ENCODE data around the gene ZYX. TPM values are rescaled to one million over a fixed set of nuclear protein-coding genes. Genes with fewer than 3 reads are reported as not detected.

Gene ZYX
- total and polyA plus RNA-seq, 4 donors, result 18.3 to 169 (median 98.0) TPM

GRCh38 chr7:143384148-143384547, 3.0 kb downstream of the ZYX start:
- Histone ChIP-seq H3K27me3 (ENCODE audit: control insufficient read depth, insufficient read depth, low read length) (no peaks in the 10 kb centered on the region), H3K36me3 (ENCODE audit: control insufficient read depth, insufficient read depth, low read length) (peaks cover 62% of the 10 kb centered on the region), H3K9me3 (ENCODE audit: control insufficient read depth, insufficient read depth, low read length) (no peaks in the 10 kb centered on the region), H3K4me1 (ENCODE audit: control insufficient read depth, insufficient read depth, low read length) (peaks cover 62% of the 10 kb centered on the region), H3K27ac (ENCODE audit: low read depth, low read length) (no peak overlapping the region), H3K4me3 (ENCODE audit: low read depth, low read length) (no peak overlapping the region)
- 90% methylated on average over 5 of the region's 5 CpGs for WGBS (ENCODE audit: insufficient coverage)
- DNase-seq (ENCODE audit: low read depth in 4 of 6, low spot score in 6 of 6), result no peak

GRCh38 chr7:143384661-143385631, 3.8 kb downstream of the ZYX start:
- WGBS (ENCODE audit: insufficient coverage), result 73% methylated on average over 13 of the region's 14 CpGs
- Histone ChIP-seq H3K36me3 (ENCODE audit: control insufficient read depth, insufficient read depth, low read length) (peaks cover 70% of the 10 kb centered on the region), H3K9me3 (ENCODE audit: control insufficient read depth, insufficient read depth, low read length) (no peaks in the 10 kb centered on the region), H3K27me3 (ENCODE audit: control insufficient read depth, insufficient read depth, low read length) (no peaks in the 10 kb centered on the region), H3K4me3 (ENCODE audit: low read depth, low read length) (no peak overlapping the region), H3K27ac (ENCODE audit: low read depth, low read length) (no peak overlapping the region), H3K4me1 (ENCODE audit: control insufficient read depth, insufficient read depth, low read length) (peaks cover 54% of the 10 kb centered on the region)
- peak in 1 of 6 donors; percentile 0 for DNase-seq (ENCODE audit: low read depth in 4 of 6, low spot score in 6 of 6)

GRCh38 chr7:143385891-143386781, 5.0 kb downstream of the ZYX start:
- no peak for DNase-seq (ENCODE audit: low read depth in 4 of 6, low spot score in 6 of 6)
- Histone ChIP-seq H3K9me3 (ENCODE audit: control insufficient read depth, insufficient read depth, low read length) (no peaks in the 10 kb centered on the region), H3K27ac (ENCODE audit: low read depth, low read length) (no peak overlapping the region), H3K27me3 (ENCODE audit: control insufficient read depth, insufficient read depth, low read length) (no peaks in the 10 kb centered on the region), H3K36me3 (ENCODE audit: control insufficient read depth, insufficient read depth, low read length) (peaks cover 82% of the 10 kb centered on the region), H3K4me1 (ENCODE audit: control insufficient read depth, insufficient read depth, low read length) (peaks cover 55% of the 10 kb centered on the region), H3K4me3 (ENCODE audit: low read depth, low read length) (no peak overlapping the region)
- WGBS (ENCODE audit: insufficient coverage), result 70% methylated on average over 19 of the region's 19 CpGs

GRCh38 chr7:143387156-143387975, 6.2 kb downstream of the ZYX start:
- peaks cover 91% of the 10 kb centered on the region for H3K36me3 ChIP-seq (ENCODE audit: control insufficient read depth, insufficient read depth, low read length)
- no peak for DNase-seq (ENCODE audit: low read depth in 4 of 6, low spot score in 6 of 6)
- H3K9me3 ChIP-seq (ENCODE audit: control insufficient read depth, insufficient read depth, low read length), result no peaks in the 10 kb centered on the region
- H3K27ac ChIP-seq (ENCODE audit: low read depth, low read length), result no peak overlapping the region
- WGBS (ENCODE audit: insufficient coverage), result 84% methylated on average over 18 of the region's 23 CpGs
- H3K27me3 ChIP-seq (ENCODE audit: control insufficient read depth, insufficient read depth, low read length), result no peaks in the 10 kb centered on the region
- no peak overlapping the region for H3K4me3 ChIP-seq (ENCODE audit: low read depth, low read length)
- peaks cover 56% of the 10 kb centered on the region for H3K4me1 ChIP-seq (ENCODE audit: control insufficient read depth, insufficient read depth, low read length)

- Histone ChIP-seq H3K4me3 (ENCODE audit: low read depth, low read length) (no peak overlapping the region), H3K9me3 (ENCODE audit: control insufficient read depth, insufficient read depth, low read length) (no peaks in the 10 kb centered on the region), H3K36me3 (ENCODE audit: control insufficient read depth, insufficient read depth, low read length) (peaks cover 90% of the 10 kb centered on the region), H3K27me3 (ENCODE audit: control insufficient read depth, insufficient read depth, low read length) (no peaks in the 10 kb centered on the region), H3K4me1 (ENCODE audit: control insufficient read depth, insufficient read depth, low read length) (peaks cover 49% of the 10 kb centered on the region), H3K27ac (ENCODE audit: low read depth, low read length) (no peak overlapping the region)
- DNase-seq (ENCODE audit: low read depth in 4 of 6, low spot score in 6 of 6), result no peak
- 95% methylated on average over 6 of the region's 10 CpGs for WGBS (ENCODE audit: insufficient coverage)
Measured at GRCh38 chr7:143388051-143388450, 6.9 kb downstream of the ZYX start.

GRCh38 chr7:143388491-143389101, 7.5 kb downstream of the ZYX start:
- DNase-seq (ENCODE audit: low read depth in 4 of 6, low spot score in 6 of 6), result no peak
- 91% methylated on average over 28 of the region's 28 CpGs for WGBS (ENCODE audit: insufficient coverage)
- H3K27ac ChIP-seq (ENCODE audit: low read depth, low read length), result no peak overlapping the region
- no peak overlapping the region for H3K4me3 ChIP-seq (ENCODE audit: low read depth, low read length)
- peaks cover 43% of the 10 kb centered on the region for H3K4me1 ChIP-seq (ENCODE audit: control insufficient read depth, insufficient read depth, low read length)
- H3K9me3 ChIP-seq (ENCODE audit: control insufficient read depth, insufficient read depth, low read length), result no peaks in the 10 kb centered on the region
- H3K36me3 ChIP-seq (ENCODE audit: control insufficient read depth, insufficient read depth, low read length), result peaks cover 88% of the 10 kb centered on the region
- H3K27me3 ChIP-seq (ENCODE audit: control insufficient read depth, insufficient read depth, low read length), result no peaks in the 10 kb centered on the region

- WGBS (ENCODE audit: insufficient coverage), result 93% methylated on average over 14 of the region's 15 CpGs
Measured at GRCh38 chr7:143389316-143390103, 8.4 kb downstream of the ZYX start.

GRCh38 chr7:143390104-143390772, 9.1 kb downstream of the ZYX start:
- DNase-seq (ENCODE audit: low read depth in 4 of 6, low spot score in 6 of 6), result no peak
- Histone ChIP-seq H3K4me3 (ENCODE audit: low read depth, low read length) (no peak overlapping the region), H3K27me3 (ENCODE audit: control insufficient read depth, insufficient read depth, low read length) (no peaks in the 10 kb centered on the region), H3K4me1 (ENCODE audit: control insufficient read depth, insufficient read depth, low read length) (peaks cover 35% of the 10 kb centered on the region), H3K9me3 (ENCODE audit: control insufficient read depth, insufficient read depth, low read length) (no peaks in the 10 kb centered on the region), H3K36me3 (ENCODE audit: control insufficient read depth, insufficient read depth, low read length) (peaks cover 81% of the 10 kb centered on the region), H3K27ac (ENCODE audit: low read depth, low read length) (no peak overlapping the region)
- 76% methylated on average over 8 of the region's 10 CpGs for WGBS (ENCODE audit: insufficient coverage)

More at GRCh38 chr7:143389316-143390103, 8.4 kb downstream of the ZYX start:
- peaks cover 85% of the 10 kb centered on the region for H3K36me3 ChIP-seq (ENCODE audit: control insufficient read depth, insufficient read depth, low read length)
- no peak overlapping the region for H3K27ac ChIP-seq (ENCODE audit: low read depth, low read length)
- no peaks in the 10 kb centered on the region for H3K27me3 ChIP-seq (ENCODE audit: control insufficient read depth, insufficient read depth, low read length)
- H3K4me1 ChIP-seq (ENCODE audit: control insufficient read depth, insufficient read depth, low read length), result peaks cover 36% of the 10 kb centered on the region
- DNase-seq (ENCODE audit: low read depth in 4 of 6, low spot score in 6 of 6), result no peak
- no peak overlapping the region for H3K4me3 ChIP-seq (ENCODE audit: low read depth, low read length)
- no peaks in the 10 kb centered on the region for H3K9me3 ChIP-seq (ENCODE audit: control insufficient read depth, insufficient read depth, low read length)

Data from spinal cord (tissue), 10 donors.